ENCODE measurements around the gene CHSY3. TPM values are rescaled to one million over a fixed set of nuclear protein-coding genes. Genes with fewer than 3 reads are reported as not detected.

CHSY3 gene
- total and polyA plus RNA-seq, 4 donors = 0.40 to 7.7 (median 2.1) TPM

- DNase-seq (ENCODE audit: low spot score) = no peak
- Histone ChIP-seq H3K27ac (ENCODE audit: low read depth in 1 of 2, low read length in 2 of 2) (no peak overlapping the region), H3K4me1 (ENCODE audit: control insufficient read depth in 4 of 4, insufficient read depth in 4 of 4, low read length in 3 of 4) (no peaks in the 10 kb centered on the region), H3K9me3 (ENCODE audit: control insufficient read depth in 4 of 4, low read length in 3 of 4) (no peaks in the 10 kb centered on the region), H3K36me3 (ENCODE audit: control insufficient read depth in 4 of 4, insufficient read depth in 3 of 4, low read depth in 1 of 4, low read length in 3 of 4) (peaks cover 0 to 1% (median 0%) of the 10 kb centered on the region in 4 donors), H3K27me3 (ENCODE audit: control insufficient read depth in 4 of 4, insufficient read depth in 4 of 4, low read length in 3 of 4) (no peaks in the 10 kb centered on the region), H3K4me3 (ENCODE audit: low read depth in 1 of 3, low read length in 3 of 3) (no peak overlapping the region), H3K9ac (ENCODE audit: low read depth in 1 of 2, low read length in 2 of 2) (no peak overlapping the region)
- TF ChIP-seq CTCF (IDR thresholded peaks at IDR 0.05; ENCODE audit: low read depth, low read length, missing input control) (no peak), EGR1 (IDR thresholded peaks at IDR 0.05; ENCODE audit: low read depth in 2 of 2) (no peak), RAD21 (IDR thresholded peaks at IDR 0.05) (no peak), ZBTB33 (IDR thresholded peaks at IDR 0.05) (no peak), JUND (IDR thresholded peaks at IDR 0.05) (no peak), HNF4A (conservative IDR thresholded peaks at IDR 0.05) (no peak), ATF3 (IDR thresholded peaks at IDR 0.05) (no peak)
- TF ChIP-seq, protein P1, sequence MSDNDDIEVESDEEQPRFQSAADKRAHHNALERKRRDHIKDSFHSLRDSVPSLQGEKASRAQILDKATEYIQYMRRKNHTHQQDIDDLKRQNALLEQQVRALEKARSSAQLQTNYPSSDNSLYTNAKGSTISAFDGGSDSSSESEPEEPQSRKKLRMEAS (IDR thresholded peaks at IDR 0.05) = no peak
- WGBS = 72% methylated on average over 2 of the region's 2 CpGs
Observed at GRCh38 chr5:130099008-130099407, 194.7 kb downstream of the CHSY3 start.

DNA sequence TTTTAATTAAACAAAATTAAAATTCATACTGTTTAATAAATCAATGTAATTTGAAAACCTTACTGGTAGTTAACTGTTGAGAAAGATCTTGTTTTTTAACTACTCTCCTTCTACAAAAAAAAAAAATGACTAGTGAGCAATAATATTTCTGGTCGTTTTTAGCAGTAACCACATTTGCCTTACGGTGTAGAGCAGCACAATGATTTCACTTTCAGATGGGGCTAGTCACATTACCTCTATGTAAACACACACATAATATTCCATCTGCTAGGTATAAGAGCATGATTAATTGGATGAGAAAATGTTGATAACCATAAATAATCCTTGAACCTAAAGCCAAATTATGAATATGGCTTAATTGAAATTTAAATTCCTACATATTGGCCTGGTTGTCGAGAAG, 198.1 kb downstream of the CHSY3 start:
- H3K27ac ChIP-seq (ENCODE audit: low read depth in 1 of 2, low read length in 2 of 2) = no peak overlapping the region
- no peak for TF ChIP-seq ZBTB33 (IDR thresholded peaks at IDR 0.05)
- TF ChIP-seq, protein P1 (IDR thresholded peaks at IDR 0.05) = no peak
- WGBS = 78% methylated on average over 3 of the region's 3 CpGs
- no peaks in the 10 kb centered on the region for H3K4me1 ChIP-seq (ENCODE audit: control insufficient read depth in 4 of 4, insufficient read depth in 4 of 4, low read length in 3 of 4)
- H3K4me3 ChIP-seq (ENCODE audit: low read depth in 1 of 3, low read length in 3 of 3) = no peak overlapping the region
- no peaks in the 10 kb centered on the region for H3K27me3 ChIP-seq (ENCODE audit: control insufficient read depth in 4 of 4, insufficient read depth in 4 of 4, low read length in 3 of 4)
- no peak overlapping the region for H3K9ac ChIP-seq (ENCODE audit: low read depth in 1 of 2, low read length in 2 of 2)
- H3K9me3 ChIP-seq (ENCODE audit: control insufficient read depth in 4 of 4, low read length in 3 of 4) = no peaks in the 10 kb centered on the region
- no peak for DNase-seq (ENCODE audit: low spot score)
- peaks cover 0 to 1% (median 0%) of the 10 kb centered on the region in 4 donors for H3K36me3 ChIP-seq (ENCODE audit: control insufficient read depth in 4 of 4, insufficient read depth in 3 of 4, low read depth in 1 of 4, low read length in 3 of 4)

DNA sequence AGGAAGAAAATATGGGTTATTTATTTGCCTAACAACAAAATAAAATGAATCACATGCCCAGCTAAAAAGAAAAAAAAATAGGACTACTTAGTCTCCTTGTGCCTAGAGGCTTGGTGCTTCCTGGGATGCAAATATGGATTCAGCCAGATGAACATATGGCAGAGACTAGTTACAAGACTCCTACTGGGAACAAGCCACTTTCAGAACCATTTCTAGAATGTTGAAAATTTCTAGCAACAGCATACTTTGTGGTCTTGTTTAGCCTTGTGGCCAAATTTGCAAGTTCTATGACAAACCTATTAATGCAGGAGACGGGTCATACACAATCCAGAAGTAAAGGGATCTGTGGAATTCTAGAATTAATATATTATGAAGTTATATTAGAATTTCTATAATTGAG, 198.7 kb downstream of the CHSY3 start:
- Histone ChIP-seq H3K36me3 (ENCODE audit: control insufficient read depth in 4 of 4, insufficient read depth in 3 of 4, low read depth in 1 of 4, low read length in 3 of 4) (peaks cover 0 to 1% (median 0%) of the 10 kb centered on the region in 4 donors), H3K9ac (ENCODE audit: low read depth in 1 of 2, low read length in 2 of 2) (no peak overlapping the region), H3K27ac (ENCODE audit: low read depth in 1 of 2, low read length in 2 of 2) (no peak overlapping the region), H3K27me3 (ENCODE audit: control insufficient read depth in 4 of 4, insufficient read depth in 4 of 4, low read length in 3 of 4) (no peaks in the 10 kb centered on the region), H3K4me1 (ENCODE audit: control insufficient read depth in 4 of 4, insufficient read depth in 4 of 4, low read length in 3 of 4) (no peaks in the 10 kb centered on the region), H3K4me3 (ENCODE audit: low read depth in 1 of 3, low read length in 3 of 3) (no peak overlapping the region), H3K9me3 (ENCODE audit: control insufficient read depth in 4 of 4, low read length in 3 of 4) (no peaks in the 10 kb centered on the region)
- DNase-seq (ENCODE audit: low spot score) = no peak
- WGBS = 86% methylated on average over 1 of the region's 1 CpG
- TF ChIP-seq YY1 (IDR thresholded peaks at IDR 0.05) = no peak
- TF ChIP-seq EGR1 (IDR thresholded peaks at IDR 0.05; ENCODE audit: low read depth in 2 of 2) = no peak
- no peak for TF ChIP-seq RAD21 (IDR thresholded peaks at IDR 0.05)
- no peak for TF ChIP-seq REST (IDR thresholded peaks at IDR 0.05)
- TF ChIP-seq FOXA1 (IDR thresholded peaks at IDR 0.05) = no peak
- TF ChIP-seq CTCF (IDR thresholded peaks at IDR 0.05; ENCODE audit: low read depth, low read length, missing input control) = no peak
- TF ChIP-seq GABPA (IDR thresholded peaks at IDR 0.05 in 1 of 2, conservative IDR thresholded peaks at IDR 0.05 in 1 of 2) = no peak
- TF ChIP-seq TAF1 (conservative IDR thresholded peaks at IDR 0.05) = no peak
- TF ChIP-seq JUND (IDR thresholded peaks at IDR 0.05) = no peak
- no peak for TF ChIP-seq FOXA2 (IDR thresholded peaks at IDR 0.05)

Data from liver (tissue), 9 donors.